Ovary (tissue), 9 donors: ENCODE measurements around the gene PLTP. TPM values are rescaled to one million over a fixed set of nuclear protein-coding genes. Genes with fewer than 3 reads are reported as not detected.

Experiments used
- DNase-seq, 5 donors: peaks; one replicate each; pipeline ENCODE4 v3.0.0-alpha.2; 2019 to 2020
- H3K27ac ChIP-seq, 2 donors: fragments of 200-600 bp; one replicate each; pipeline versions ENCODE4 v1.5.1 to v1.8.0; 2019 to 2022
- H3K27me3 ChIP-seq: fragments of 200-600 bp; one replicate; pipeline ENCODE4 v1.8.0; 2022
- H3K36me3 ChIP-seq: fragments of 200-600 bp; sonication (generic); one replicate; pipeline ENCODE4 v1.5.1; 2019
- H3K4me1 ChIP-seq: one replicate; pipeline ENCODE4 v1.8.1; 2013; ENCODE audit warnings: mild to moderate bottlenecking, moderate library complexity; ENCODE audit not compliant: insufficient read depth
- H3K4me3 ChIP-seq: fragments of 200-600 bp; sonication (generic); one replicate; pipeline ENCODE4 v1.5.1; 2017
- H3K9me3 ChIP-seq, 2 donors: fragments of 200-600 bp in 1 of 2; sonication (generic) in 1 of 2; one replicate each; pipeline versions ENCODE4 v1.5.1 to v1.8.1; 2013 to 2019; ENCODE audit warnings: mild to moderate bottlenecking in 1 of 2, moderate library complexity in 1 of 2
- EP300 ChIP-seq: sonication (generic); formaldehyde crosslinking; IDR thresholded peaks from one replicate; pipeline ENCODE4 v1.6.1; 2017; ENCODE audit warnings: antibody characterized with exemption
- POLR2A ChIP-seq: fragments of 450-650 bp; IDR thresholded peaks from one replicate; pipeline ENCODE4 v1.6.1; 2017; ENCODE audit warnings: antibody characterized with exemption, mild to moderate bottlenecking, moderate library complexity
- WGBS, 3 donors: extraction: QIAGEN DNeasy Blood & Tissue Kit in 1 of 3; methylation state at CpG; one replicate each; pipeline versions ENCODE4 v1.1.5 to v1.1.7; 2013 to 2017; 5-methylcytosine and 5-hydroxymethylcytosine counted together
- intact Hi-C, 4 donors: fragments of 100-400 bp; cut with DNase I; formaldehyde crosslinking; loops; one replicate each; pipeline versions ENCODE4 v1.11.0 to v1.15.1; 2022 to 2023
- polyA plus RNA-seq, 2 donors: library from polyadenylated mRNA; stranded (reverse); fragments of 200-250 nt in 1 of 2; fragments of 350-450 nt in 1 of 2; fragmentation: Illumina TruSeq in 1 of 2; extraction: RNeasy Lipid Tissue Mini Kit (QIAGEN cat#74804) in 1 of 2; gene quantifications; one replicate each; pipeline ENCODE4 v1.2.3, GENCODE V29; 2013 to 2014
- total RNA-seq, 7 donors: library from RNA; depleted of rRNA in 2 of 7; stranded (reverse); fragments of >200 nt in 2 of 7; fragmentation: NEBNext Ultra II Directional in 3 of 7; extraction: Animal tissue kit (Norgen Biotek cat#: 25700) in 3 of 7; gene quantifications; one replicate each; pipeline versions ENCODE4 v1.1.0 to v1.2.4, GENCODE V29; 2016 to 2023
- TF ChIP-seq, protein P1 (sequence below), 3 donors: fragments of 450-650 bp in 2 of 3; fragments of 200-600 bp in 1 of 3; IDR thresholded peaks; one replicate each; pipeline versions ENCODE4 v1.5.1 to v1.8.0; 2016 to 2022; ENCODE audit warnings: antibody characterized with exemption in 3 of 3, mild to moderate bottlenecking in 1 of 3
- donor health status: DM: no; HTN: no; CAD: no; lungs with moderate emphysema.
- donor health status: DM: no; HTN: no; CAD: no.
- donor health status: Bipolar disorder and iron deficiency.
- donor health status: DM: yes; HTN: yes; CAD: no.
- donor health status: DM: no; HTN: no; CAD: no.
- donor health status: DM: yes; HTN: yes; CAD: no.

The PLTP gene
- total and polyA plus RNA-seq, 9 donors, result 83.5 to 266 (median 138) TPM

DNA sequence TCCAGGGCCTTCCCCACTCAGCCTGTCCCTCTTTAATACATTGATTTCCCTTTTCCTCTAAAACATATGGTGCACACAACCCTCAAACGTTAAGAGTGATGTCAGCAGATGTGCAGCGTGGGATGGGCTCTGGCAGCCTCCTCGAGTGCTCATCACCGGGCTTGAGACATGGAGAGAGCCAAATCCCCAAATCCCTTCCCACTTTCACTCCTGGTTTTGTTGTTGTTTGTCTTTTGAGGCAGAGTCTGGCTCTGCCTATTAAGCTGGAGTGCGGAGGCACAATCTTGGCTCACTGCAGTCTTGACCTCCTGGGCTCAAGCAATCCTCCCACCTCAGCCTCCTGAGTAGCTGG is 5.8 kb upstream of the PLTP start:
- DNase-seq, result peak in 4 of 5 donors; percentile 62 to 79 (median 74)
- WGBS, 3 donors, result 4 to 15% (median 12%) methylated on average over 5 of the region's 5 CpGs
- intact Hi-C loops, result no loop called here
- H3K27me3 ChIP-seq, result no peaks in the 10 kb centered on the region
- H3K4me3 ChIP-seq, result no peak overlapping the region
- peaks cover 31% of the 10 kb centered on the region for H3K4me1 ChIP-seq
- no peaks in the 10 kb centered on the region for H3K36me3 ChIP-seq
- peak overlapping the region; percentile 60 to 78 for H3K27ac ChIP-seq
- no peaks in the 10 kb centered on the region for H3K9me3 ChIP-seq
- TF ChIP-seq EP300 (no peak), POLR2A (no peak)
- TF ChIP-seq, protein P1, sequence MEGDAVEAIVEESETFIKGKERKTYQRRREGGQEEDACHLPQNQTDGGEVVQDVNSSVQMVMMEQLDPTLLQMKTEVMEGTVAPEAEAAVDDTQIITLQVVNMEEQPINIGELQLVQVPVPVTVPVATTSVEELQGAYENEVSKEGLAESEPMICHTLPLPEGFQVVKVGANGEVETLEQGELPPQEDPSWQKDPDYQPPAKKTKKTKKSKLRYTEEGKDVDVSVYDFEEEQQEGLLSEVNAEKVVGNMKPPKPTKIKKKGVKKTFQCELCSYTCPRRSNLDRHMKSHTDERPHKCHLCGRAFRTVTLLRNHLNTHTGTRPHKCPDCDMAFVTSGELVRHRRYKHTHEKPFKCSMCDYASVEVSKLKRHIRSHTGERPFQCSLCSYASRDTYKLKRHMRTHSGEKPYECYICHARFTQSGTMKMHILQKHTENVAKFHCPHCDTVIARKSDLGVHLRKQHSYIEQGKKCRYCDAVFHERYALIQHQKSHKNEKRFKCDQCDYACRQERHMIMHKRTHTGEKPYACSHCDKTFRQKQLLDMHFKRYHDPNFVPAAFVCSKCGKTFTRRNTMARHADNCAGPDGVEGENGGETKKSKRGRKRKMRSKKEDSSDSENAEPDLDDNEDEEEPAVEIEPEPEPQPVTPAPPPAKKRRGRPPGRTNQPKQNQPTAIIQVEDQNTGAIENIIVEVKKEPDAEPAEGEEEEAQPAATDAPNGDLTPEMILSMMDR (IDR thresholded peaks at IDR 0.05), result no peak

DNA sequence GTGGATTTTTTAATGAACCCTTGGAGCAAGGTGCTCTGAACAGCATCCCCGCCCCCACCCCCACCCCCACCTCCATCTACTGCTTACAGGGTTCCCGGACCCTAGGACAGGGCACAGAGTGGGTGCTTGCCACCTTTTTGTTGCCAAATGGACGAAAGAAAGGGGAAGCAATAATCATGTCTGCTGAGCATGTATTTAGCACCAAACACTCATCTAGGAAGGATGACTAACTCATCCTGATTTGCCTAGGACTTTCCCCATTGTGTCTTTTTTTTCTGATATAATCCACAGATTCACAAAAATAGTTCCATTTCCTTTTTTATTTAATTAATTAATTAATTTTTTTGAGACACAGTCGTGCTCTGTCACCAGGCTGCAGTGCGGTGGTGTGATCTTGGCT is 1.2 kb upstream of the PLTP start:
- peak in 1 of 5 donors; percentile 15 for DNase-seq
- Histone ChIP-seq H3K4me3 (no peak overlapping the region), H3K9me3 (no peaks in the 10 kb centered on the region), H3K27me3 (no peaks in the 10 kb centered on the region), H3K4me1 (peaks cover 8% of the 10 kb centered on the region), H3K27ac (no peak overlapping the region), H3K36me3 (no peaks in the 10 kb centered on the region)
- intact Hi-C loops, result no loop called here
- TF ChIP-seq, protein P1 (IDR thresholded peaks at IDR 0.05), result no peak
- TF ChIP-seq EP300 (no peak), POLR2A (no peak)
- 57 to 71% (median 64%) methylated on average over 5 of the region's 5 CpGs for WGBS, 3 donors

DNA sequence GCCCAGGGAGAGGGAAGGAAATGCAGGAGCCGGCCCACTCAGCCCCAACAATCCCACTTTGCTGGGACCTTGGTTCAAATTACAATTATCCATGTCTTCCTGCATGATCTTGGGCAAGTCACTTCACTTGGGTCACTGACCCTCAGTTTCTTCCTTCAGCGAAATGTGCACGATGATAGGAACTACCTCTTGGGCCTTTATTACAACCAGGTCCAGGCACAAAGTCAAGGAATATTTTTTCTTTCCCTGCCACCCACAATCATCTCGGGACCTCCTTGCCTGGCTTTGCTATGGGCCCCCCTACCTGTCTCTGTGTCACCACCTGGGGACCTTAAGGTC is 358 bp upstream of the PLTP start:
- H3K27me3 ChIP-seq, result no peaks in the 10 kb centered on the region
- intact Hi-C loops, result no loop called here
- H3K4me3 ChIP-seq, result peak overlapping the region; percentile 62
- H3K4me1 ChIP-seq, result peaks cover 8% of the 10 kb centered on the region
- no peaks in the 10 kb centered on the region for H3K36me3 ChIP-seq
- H3K9me3 ChIP-seq, result no peaks in the 10 kb centered on the region
- peak overlapping the region; percentile 72 to 87 for H3K27ac ChIP-seq
- TF ChIP-seq, protein P1 (IDR thresholded peaks at IDR 0.05), result no peak
- TF ChIP-seq EP300 (no peak), POLR2A (no peak)
- WGBS, 3 donors, result 12 to 17% (median 14%) methylated on average over 4 of the region's 4 CpGs
- no peak for DNase-seq

DNA sequence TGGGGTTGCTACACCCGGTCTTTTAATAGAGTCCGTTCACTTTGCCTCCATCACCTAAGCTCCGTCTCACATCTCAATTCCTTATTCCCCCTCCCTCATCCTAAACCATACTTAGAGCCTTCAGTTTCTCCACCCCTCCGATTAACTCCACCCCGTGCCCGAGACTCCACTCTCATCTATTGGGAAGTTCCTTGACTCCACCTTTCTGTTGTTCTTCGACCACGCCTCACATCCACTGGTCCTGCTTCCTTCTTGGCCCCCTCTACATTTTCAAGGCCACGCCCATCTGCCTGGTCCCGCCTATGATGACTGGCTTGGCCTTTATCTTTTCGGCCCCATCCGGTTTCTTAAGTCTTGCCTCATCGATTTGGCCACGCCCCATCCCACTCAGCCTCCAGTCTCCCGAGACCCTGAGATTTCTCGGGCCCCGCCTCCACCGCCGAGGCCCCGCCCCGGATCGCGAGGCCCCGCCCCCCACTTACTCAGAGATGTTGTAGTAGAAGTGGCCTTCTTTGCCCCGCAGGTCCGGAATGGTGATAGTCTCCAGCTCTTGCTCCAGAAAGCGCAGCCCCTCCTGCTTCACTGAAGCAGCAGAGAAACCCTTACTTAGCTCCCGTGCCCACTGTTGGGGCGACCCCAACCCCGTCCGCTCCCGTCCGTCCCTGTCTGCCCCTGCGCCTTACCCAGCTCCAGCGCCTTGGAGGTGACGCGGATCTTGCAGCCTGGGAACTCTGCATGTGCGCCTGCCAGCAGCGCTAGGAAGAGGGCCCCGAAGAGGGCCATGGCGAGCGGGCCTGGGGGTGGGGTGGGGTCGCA is 1.1 kb downstream of the PLTP start:
- peak; percentile 41 for TF ChIP-seq EP300
- peak; percentile 86 for TF ChIP-seq POLR2A
- TF ChIP-seq, protein P1 (IDR thresholded peaks at IDR 0.05), result peak in 1 of 3 donors; percentile 28
- peak; percentile 99 to 100 (median 100) for DNase-seq
- 1 to 2% (median 1%) methylated on average over 31 to 43 of the region's 43 CpGs for WGBS, 3 donors
- Histone ChIP-seq H3K9me3 (no peaks in the 10 kb centered on the region), H3K4me3 (peak overlapping the region; percentile 62), H3K4me1 (peaks cover 7% of the 10 kb centered on the region), H3K36me3 (no peaks in the 10 kb centered on the region), H3K27me3 (no peaks in the 10 kb centered on the region), H3K27ac (peak overlapping the region; percentile 72 to 87)
- intact Hi-C loops, result no loop called here
